Left kidney (tissue), 2 donors: ENCODE results near the gene NOXO1. TPM values are rescaled to one million over a fixed set of nuclear protein-coding genes. Genes with fewer than 3 reads are reported as not detected.
A peak's percentile ranks its signal among the peaks of the same experiment; 100 is the strongest.
"Not testable (repeated sequence)": the region's sequence is repeated elsewhere in the genome, so short reads cannot be mapped to it uniquely, and the experiment has no call there.

ENCODE experiments used
- DNase-seq: peaks from one replicate; pipeline ENCODE4 v3.0.0-alpha.2; 2013
- polyA plus RNA-seq: library from polyadenylated mRNA; unstranded; fragments of 120-200 nt; gene quantifications from one replicate; pipeline ENCODE4 v1.2.1, GENCODE V29; 2013; ENCODE audit not compliant: insufficient read length

The NOXO1 gene
- polyA plus RNA-seq, 1 donor, result 0.78 TPM

DNA sequence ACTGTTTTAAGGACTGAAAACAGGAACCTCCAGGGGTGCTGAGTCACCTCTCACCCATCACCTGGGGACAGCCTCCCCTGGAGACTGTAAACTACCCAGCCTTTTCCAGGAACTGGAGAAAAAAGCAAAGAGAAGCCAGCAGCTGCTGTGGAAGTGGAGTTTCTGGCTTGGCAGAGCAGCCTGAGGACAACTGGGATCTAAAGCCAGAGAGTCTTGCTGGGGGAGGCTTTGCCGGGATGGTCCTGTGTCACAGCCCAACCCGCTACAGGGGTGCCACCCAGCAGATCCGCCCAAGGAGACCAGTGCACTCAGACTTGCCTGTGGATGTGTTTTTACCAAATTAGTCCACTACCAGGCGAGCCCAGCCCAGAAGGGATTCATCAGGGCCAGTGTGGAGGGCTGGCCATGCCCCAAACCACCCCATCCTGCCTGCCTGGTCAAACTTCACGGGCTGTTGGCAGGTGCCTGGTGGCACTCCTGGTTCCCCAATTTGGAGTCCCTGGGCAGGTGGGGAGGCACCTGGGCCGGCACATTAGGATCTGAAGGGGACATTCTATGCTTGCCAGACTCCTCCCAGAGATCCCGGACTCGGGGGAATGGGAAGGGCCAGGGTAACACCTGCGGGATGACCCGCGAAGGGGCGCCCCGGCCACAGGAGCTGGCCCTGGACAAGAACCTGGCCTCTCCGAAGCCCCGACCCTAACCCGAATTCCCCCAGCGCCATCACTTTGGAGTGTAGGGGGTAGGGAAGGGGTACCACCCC lies 39.0 kb downstream of the NOXO1 start:
- no peak for DNase-seq

GRCh38 chr16:1941162-1942046 lies 39.9 kb downstream of the NOXO1 start:
- DNase-seq, result no peak

- no peak for DNase-seq
Observed at GRCh38 chr16:1940273-1941161, 40.8 kb downstream of the NOXO1 start.

DNA sequence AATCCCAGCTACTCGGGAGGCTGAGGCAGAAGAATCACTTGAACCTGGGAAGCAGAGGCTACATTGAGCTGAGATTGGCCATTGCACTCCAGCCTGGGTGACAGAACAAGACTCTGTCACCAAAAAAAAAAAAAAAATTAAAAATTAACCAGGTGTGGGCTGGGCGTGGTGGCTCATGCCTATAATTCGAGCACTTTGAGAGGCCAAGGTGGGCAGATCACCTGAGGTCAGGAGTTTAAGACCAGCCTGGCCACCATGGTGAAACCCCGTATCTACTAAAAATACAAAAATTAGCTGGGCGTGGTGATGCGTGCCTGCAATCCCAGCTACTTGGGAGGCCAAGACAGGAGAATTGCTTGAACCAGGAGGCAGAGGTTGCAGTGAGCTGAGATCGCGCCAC lies 41.4 kb downstream of the NOXO1 start:
- not testable (repeated sequence) for DNase-seq

DNA sequence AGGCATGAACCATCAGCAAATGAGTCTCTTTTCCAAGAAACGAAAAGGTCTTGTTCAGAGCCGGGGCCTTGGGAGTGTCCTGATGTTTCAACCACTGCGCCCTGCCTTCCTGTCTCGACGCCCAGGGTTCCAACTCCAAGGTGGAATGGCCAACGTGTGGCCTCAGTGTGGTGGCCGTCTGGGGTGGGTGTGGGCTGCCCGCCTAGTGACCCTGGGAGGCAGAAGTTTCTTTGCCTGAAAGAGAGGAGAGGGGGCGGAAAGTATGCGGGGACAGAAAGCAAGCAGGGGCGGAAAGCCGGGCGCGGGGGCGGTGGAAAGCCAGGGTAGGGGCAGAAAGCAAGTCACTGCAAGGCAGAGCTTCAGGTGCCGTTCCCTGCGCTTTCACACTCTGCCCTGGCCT lies 42.4 kb downstream of the NOXO1 start:
- no peak for DNase-seq

- DNase-seq, result no peak
Observed at GRCh38 chr16:1938316-1938715, 43.0 kb downstream of the NOXO1 start.

DNA sequence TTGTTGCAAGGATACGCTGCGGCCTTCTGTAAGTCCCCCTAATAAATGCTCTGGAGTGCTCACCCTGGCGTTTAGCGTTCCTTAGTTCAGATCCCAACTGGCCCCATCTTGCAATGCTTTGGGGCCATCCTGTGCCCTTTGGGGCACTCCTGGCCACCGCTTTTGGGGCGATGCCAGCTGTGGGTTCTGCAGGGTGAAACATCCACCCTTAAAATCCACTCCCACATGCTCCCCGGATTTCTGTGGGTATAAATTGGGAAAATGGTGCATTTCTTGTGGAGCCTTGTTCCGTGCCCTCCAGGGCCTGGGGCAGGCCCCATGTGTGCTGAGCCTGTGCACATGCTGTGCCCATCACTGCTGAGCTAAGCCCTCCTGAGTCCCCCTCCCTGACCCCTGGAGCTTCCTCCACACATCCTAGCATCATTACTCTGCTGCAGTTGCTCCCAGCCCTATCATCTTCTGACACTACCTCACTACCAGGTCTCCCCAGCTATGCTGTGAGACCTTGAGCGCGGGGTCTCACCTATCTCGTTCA lies 44.3 kb downstream of the NOXO1 start:
- DNase-seq, result no peak

- DNase-seq, result no peak
Observed at GRCh38 chr16:1933097-1933661, 48.1 kb downstream of the NOXO1 start.

GRCh38 chr16:1932050-1933028 lies 48.9 kb downstream of the NOXO1 start:
- DNase-seq, result no peak

- no peak for DNase-seq
Observed at GRCh38 chr16:1930338-1930720, 50.9 kb downstream of the NOXO1 start.

- DNase-seq, result peak; percentile 83
Observed at GRCh38 chr16:1929578-1930337, 51.5 kb downstream of the NOXO1 start.

DNA sequence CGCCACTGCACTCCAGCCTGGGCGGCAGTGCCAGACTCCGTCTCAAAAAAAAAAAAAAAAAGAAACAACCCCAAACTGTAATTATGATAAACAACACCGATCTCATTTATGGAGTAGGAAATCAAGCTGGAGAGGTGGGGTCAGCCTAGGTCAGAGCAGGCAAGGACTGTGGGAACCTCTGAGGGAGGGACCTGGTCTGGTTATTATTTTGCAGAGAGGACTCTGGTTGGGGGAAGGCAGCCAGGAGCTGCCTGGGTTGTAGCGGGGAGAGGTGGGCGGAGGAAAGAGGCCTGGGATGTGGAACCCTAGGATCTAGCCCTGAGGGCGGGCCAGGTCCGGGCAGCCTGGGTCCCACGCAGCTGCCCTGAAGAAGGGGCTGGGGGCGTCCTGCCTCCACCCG lies 52.2 kb downstream of the NOXO1 start:
- no peak for DNase-seq

Other genes with a start within 250 kb of the NOXO1 start
- 18.0 TPM for gene NME3, start 209.9 kb downstream of the NOXO1 start, polyA plus RNA-seq
- gene EME2, start 208.7 kb downstream of the NOXO1 start, polyA plus RNA-seq, result 10.7 TPM
- 53.8 TPM for gene MRPS34, start 208.3 kb downstream of the NOXO1 start, polyA plus RNA-seq
- 32.8 TPM for gene SPSB3, start 198.9 kb downstream of the NOXO1 start, polyA plus RNA-seq
- 33.6 TPM for gene NUBP2, start 198.5 kb downstream of the NOXO1 start, polyA plus RNA-seq
- 1.6 TPM for gene IGFALS, start 187.8 kb downstream of the NOXO1 start, polyA plus RNA-seq
- 33.9 TPM for gene HAGH, start 154.6 kb downstream of the NOXO1 start, polyA plus RNA-seq
- 35.5 TPM for gene FAHD1, start 154.3 kb downstream of the NOXO1 start, polyA plus RNA-seq
- 3.2 TPM for gene MEIOB, start 109.3 kb downstream of the NOXO1 start, polyA plus RNA-seq
- gene HS3ST6, start 63.1 kb downstream of the NOXO1 start, polyA plus RNA-seq, result 0.15 TPM
- 55.9 TPM for gene MSRB1, start 38.3 kb downstream of the NOXO1 start, polyA plus RNA-seq
- gene RPL3L, start 26.8 kb downstream of the NOXO1 start, polyA plus RNA-seq, result 0.18 TPM
- 116 TPM for gene NDUFB10, start 21.9 kb downstream of the NOXO1 start, polyA plus RNA-seq
- 1,628 TPM for gene RPS2, start 16.6 kb downstream of the NOXO1 start, polyA plus RNA-seq
- not detected for gene RNF151, start 14.6 kb downstream of the NOXO1 start, polyA plus RNA-seq
- 30.3 TPM for gene TBL3, start 9.4 kb downstream of the NOXO1 start, polyA plus RNA-seq
- 23.1 TPM for gene GFER, start 2.7 kb upstream of the NOXO1 start, polyA plus RNA-seq
- 1.5 TPM for gene SYNGR3, start 8.5 kb upstream of the NOXO1 start, polyA plus RNA-seq
- 15.8 TPM for gene ZNF598, start 28.4 kb upstream of the NOXO1 start, polyA plus RNA-seq
- gene NPW, start 38.3 kb upstream of the NOXO1 start, polyA plus RNA-seq, result 3.8 TPM
- 82.9 TPM for gene NHERF2, start 45.4 kb upstream of the NOXO1 start, polyA plus RNA-seq
- 14.7 TPM for gene NTHL1, start 66.4 kb upstream of the NOXO1 start, polyA plus RNA-seq
- 165 TPM for gene TSC2, start 66.5 kb upstream of the NOXO1 start, polyA plus RNA-seq
- gene PKD1, start 154.4 kb upstream of the NOXO1 start, polyA plus RNA-seq, result 82.5 TPM
- gene RAB26, start 167.2 kb upstream of the NOXO1 start, polyA plus RNA-seq, result 2.1 TPM
- gene TRAF7, start 174.3 kb upstream of the NOXO1 start, polyA plus RNA-seq, result 55.7 TPM
- gene CASKIN1, start 215.1 kb upstream of the NOXO1 start, polyA plus RNA-seq, result 1.5 TPM
- 39.7 TPM for gene MLST8, start 224.0 kb upstream of the NOXO1 start, polyA plus RNA-seq
- gene BRICD5, start 229.4 kb upstream of the NOXO1 start, polyA plus RNA-seq, result 6.7 TPM
- gene PGP, start 233.4 kb upstream of the NOXO1 start, polyA plus RNA-seq, result 16.8 TPM
- 14.7 TPM for gene E4F1, start 242.1 kb upstream of the NOXO1 start, polyA plus RNA-seq